H1 (cell line): Measurements from ENCODE around the gene HK2. TPM values are rescaled to one million over a fixed set of nuclear protein-coding genes. Genes with fewer than 3 reads are reported as not detected.

Experiments used
- MAFK ChIP-seq: IDR thresholded peaks from 2 replicates; pipeline ENCODE4 v1.6.1; 2012; ENCODE audit warnings: low read depth, mild to moderate bottlenecking, improper control_type of control experiment, low read length
- SIX5 ChIP-seq: IDR thresholded peaks from 2 replicates; pipeline ENCODE4 v1.6.1; 2011; ENCODE audit warnings: mild to moderate bottlenecking, low read depth, low read length
- ZNF274 ChIP-seq: IDR thresholded peaks from 2 replicates; pipeline ENCODE4 v1.7.0; 2012; ENCODE audit warnings: low read length, borderline replicate concordance; ENCODE audit errors: extremely low read depth
- polyA plus RNA-seq, 7 experiments: library from polyadenylated mRNA; depleted of rRNA in 3 of 7; stranded (reverse) in 5 of 7; unstranded in 2 of 7; fragments of >200 nt in 5 of 7; fragments of 200-250 nt in 2 of 7; gene quantifications; 1 replicate in 5 of 7; 2 replicates in 1 of 7; 4 replicates in 1 of 7; pipeline versions ENCODE4 v1.2.1 to v1.2.3, GENCODE V29; 2011 to 2013; ENCODE audit warnings: missing spikeins in 2 of 7, mixed read lengths in 2 of 7
- total RNA-seq: library from RNA; stranded (reverse); fragmentation: NEBNext Ultra II Directional; extraction: Animal tissue kit (Norgen Biotek cat#: 25700); gene quantifications from 2 replicates; pipeline ENCODE4 v1.2.1, GENCODE V29; 2021

Gene HK2
- total and polyA plus RNA-seq, 2 of the 8 experiments (the other 6 are each of a cell fraction or from before 2014, with no cell fraction given): 22.1 to 61.9 TPM

DNA sequence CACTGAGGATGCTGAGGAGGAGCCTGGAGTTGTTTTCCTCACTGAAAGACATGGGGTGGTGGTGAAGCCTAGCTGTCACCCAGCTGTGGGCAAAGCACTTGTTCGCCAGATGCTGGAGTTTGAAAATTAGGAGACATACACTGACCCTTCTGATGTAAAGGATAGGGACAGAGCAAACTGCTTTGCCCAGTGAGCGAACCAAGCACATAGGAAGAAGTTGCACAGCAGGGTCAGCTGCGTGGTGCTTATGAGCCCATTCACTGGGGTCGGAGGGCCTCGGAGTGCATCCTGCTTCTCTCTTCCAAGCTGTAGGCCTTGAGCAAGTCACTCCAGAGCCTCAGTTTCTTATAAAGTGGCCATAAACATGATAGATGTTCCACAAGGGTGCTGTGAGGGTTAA lies 50.9 kb downstream of the HK2 start (continued):
- TF ChIP-seq MAFK (no peak), ZNF274 (no peak), SIX5 (no peak)
